ENCODE data around the gene SENP2. TPM values are rescaled to one million over a fixed set of nuclear protein-coding genes. Genes with fewer than 3 reads are reported as not detected.
A peak's percentile ranks its signal among the peaks of the same experiment; 100 is the strongest.

The SENP2 gene
- total RNA-seq: 12.9 and 20.8 TPM in 2 replicates

DNA sequence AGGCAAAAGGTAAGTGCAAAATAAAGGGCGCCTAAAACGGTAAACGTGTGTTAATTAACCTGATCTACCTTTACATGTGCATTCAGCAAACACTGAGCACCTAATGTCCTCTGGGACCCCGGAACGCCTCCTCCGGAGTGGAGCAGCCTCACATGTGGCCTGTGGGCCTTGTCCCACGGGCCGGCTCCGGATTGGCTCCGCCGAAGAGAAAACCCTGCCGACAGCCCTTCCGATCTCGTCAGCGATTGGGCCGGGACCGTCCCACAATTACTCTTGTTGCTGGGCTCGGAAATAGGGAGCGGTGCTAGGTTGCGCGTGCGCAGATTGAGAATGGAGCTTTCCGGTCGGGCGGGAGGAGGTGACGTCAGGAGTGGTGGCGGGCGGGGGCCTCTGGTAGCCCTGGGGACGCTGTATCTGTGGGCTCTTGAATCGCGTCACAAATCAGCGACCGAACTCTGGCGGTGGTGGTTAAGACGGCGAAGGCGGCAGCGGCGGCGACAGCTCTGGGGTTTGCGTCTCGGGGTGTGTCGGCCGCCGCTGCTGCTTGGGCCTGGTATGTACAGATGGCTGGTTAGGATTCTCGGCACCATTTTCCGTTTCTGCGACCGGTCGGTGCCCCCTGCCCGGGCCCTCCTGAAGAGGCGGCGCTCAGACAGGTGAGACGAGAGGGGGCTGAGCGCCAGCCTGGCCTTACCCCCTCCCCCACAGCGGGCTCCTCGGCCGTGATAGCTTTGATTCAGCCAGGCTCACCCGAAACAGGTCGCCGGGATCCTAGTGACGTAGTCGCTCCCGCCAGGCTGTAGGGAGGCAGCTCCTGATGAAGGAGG lies at the start of gene SENP2:
Gene SENP2, plus strand, starts transcription at position 437 of the 827 bp plus-strand sequence. Its CDS starts 119 bp downstream, at position 556.
- TF ChIP-seq, protein P1, sequence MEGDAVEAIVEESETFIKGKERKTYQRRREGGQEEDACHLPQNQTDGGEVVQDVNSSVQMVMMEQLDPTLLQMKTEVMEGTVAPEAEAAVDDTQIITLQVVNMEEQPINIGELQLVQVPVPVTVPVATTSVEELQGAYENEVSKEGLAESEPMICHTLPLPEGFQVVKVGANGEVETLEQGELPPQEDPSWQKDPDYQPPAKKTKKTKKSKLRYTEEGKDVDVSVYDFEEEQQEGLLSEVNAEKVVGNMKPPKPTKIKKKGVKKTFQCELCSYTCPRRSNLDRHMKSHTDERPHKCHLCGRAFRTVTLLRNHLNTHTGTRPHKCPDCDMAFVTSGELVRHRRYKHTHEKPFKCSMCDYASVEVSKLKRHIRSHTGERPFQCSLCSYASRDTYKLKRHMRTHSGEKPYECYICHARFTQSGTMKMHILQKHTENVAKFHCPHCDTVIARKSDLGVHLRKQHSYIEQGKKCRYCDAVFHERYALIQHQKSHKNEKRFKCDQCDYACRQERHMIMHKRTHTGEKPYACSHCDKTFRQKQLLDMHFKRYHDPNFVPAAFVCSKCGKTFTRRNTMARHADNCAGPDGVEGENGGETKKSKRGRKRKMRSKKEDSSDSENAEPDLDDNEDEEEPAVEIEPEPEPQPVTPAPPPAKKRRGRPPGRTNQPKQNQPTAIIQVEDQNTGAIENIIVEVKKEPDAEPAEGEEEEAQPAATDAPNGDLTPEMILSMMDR (conservative IDR thresholded peaks at IDR 0.05; ENCODE audit: low read depth, low read length): no peak
- peak; percentile 82 for DNase-seq (ENCODE audit: low read depth)
- peak within 1 kb of the TSS; percentile 97 for H3K4me3 ChIP-seq (ENCODE audit: low read depth, low read length)

DNA sequence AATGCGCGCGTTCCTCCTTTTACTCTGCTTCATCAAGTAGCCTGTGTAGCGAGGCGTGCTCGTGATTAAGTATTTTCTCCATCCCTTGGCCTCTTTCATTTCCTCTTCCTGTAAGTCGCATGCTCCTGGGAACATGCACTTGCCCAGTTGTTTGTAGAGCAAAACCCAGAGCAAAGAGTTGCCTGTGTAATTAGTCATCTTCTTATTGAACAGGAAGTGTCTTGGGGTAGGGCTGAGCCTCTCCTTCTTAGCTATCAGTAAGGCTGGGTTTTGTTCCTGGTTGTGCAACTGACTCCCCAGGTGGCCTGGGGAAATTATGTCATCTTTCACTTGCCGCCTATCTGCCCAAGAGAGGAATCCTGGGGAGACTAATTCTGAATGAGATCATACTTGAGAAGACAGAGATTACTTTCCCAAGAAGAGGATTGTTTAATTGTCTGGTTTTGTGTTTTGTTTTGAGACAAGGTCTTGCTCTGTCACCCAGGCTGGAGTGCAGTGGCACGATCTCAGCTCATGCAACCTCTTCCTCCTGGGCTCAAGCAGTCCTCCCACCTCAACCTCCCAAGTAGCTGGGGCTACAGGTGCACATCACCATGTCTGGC lies 48.6 kb upstream of the SENP2 start:
- DNase-seq (ENCODE audit: low read depth): peak; percentile 99
- no peak overlapping the region for H3K4me3 ChIP-seq (ENCODE audit: low read depth, low read length)
- TF ChIP-seq, protein P1 (conservative IDR thresholded peaks at IDR 0.05; ENCODE audit: low read depth, low read length): no peak

DNA sequence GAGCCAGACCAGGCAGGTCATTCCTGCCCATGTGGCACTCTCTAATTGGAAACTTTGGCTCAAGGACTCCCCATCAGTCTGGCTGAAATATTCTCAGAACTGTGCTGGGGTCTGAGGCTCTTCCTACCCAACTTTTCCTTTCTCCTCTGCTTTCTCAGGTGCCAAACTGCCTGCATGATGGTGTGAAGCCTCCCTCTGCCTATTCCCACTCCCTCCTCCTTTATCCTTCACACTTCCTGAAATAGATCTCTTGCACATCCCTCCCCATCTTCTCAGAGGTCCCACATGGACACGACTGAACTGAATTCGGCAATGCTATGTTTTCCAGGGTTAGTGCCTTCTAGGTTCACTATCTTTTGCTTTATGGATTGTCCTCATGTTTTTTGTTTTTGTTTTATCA lies 46.2 kb upstream of the SENP2 start:
- H3K4me3 ChIP-seq (ENCODE audit: low read depth, low read length): no peak overlapping the region
- TF ChIP-seq, protein P1 (conservative IDR thresholded peaks at IDR 0.05; ENCODE audit: low read depth, low read length): no peak
- no peak for DNase-seq (ENCODE audit: low read depth)

DNA sequence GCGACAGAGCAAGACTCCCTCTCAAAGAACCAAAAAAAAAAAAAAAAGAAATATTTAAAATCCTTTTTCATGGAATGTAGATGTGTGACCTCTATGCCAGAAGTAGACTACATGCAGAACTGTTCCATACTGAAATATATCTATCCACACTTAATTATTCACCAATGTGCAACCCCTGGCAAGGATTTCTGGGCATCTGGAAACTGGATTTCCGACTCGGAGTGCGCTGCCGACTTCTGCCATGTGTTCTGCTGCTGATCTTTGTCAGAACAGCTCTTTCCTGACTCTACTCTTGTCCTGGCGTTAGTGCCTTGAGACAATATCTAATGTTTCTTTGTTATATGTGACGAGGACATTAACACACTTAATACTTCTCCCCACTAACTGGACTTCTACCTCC lies 45.4 kb upstream of the SENP2 start:
- TF ChIP-seq, protein P1 (conservative IDR thresholded peaks at IDR 0.05; ENCODE audit: low read depth, low read length): no peak
- DNase-seq (ENCODE audit: low read depth): no peak

DNA sequence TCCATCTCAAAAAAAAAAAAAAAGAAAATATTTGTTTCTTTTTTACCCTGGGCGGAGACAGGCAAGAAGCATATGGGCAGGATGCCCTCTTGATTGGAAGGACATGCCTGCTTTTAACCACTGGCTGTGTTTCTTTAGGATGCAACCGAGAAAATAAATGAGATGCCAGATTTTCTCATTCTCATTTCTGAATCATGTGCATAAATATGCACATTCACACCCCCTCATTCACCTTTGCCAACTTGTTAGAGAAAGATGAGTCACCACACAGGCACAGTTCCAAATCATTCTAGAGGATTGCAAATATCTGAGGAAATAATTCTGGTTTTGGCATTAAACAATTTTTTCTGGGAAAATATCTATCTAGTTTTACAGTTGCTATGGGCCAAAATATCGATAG lies 37.0 kb upstream of the SENP2 start:
- TF ChIP-seq, protein P1 (conservative IDR thresholded peaks at IDR 0.05; ENCODE audit: low read depth, low read length): no peak
- H3K4me3 ChIP-seq (ENCODE audit: low read depth, low read length): no peak overlapping the region
- peak; percentile 83 for DNase-seq (ENCODE audit: low read depth)

More for the DNA sequence above, 45.4 kb upstream of the SENP2 start:
- no peak overlapping the region for H3K4me3 ChIP-seq (ENCODE audit: low read depth, low read length)

DNA sequence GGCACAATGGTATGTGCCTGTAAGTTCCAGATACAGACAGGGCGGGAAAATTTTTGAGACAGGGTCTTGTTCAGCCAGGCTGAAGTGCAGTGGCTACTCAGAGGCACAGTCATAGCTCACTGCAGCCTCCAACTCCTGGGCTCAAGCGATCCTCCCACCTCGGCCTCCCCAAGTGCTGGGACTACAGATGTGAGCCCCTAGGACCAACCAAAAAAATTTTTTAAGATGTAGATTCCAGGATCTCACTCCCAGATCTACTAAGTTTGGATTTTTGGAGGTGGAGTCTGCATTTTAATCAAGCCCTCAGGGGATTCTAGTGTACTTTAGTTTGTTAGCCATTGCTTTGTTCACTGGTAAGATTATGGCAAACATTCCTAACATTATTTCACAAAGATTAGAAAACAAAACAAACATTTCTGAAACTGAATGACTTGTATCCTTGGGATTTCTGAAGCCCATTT lies 36.4 kb upstream of the SENP2 start:
- DNase-seq (ENCODE audit: low read depth): no peak
- TF ChIP-seq, protein P1 (conservative IDR thresholded peaks at IDR 0.05; ENCODE audit: low read depth, low read length): no peak
- no peak overlapping the region for H3K4me3 ChIP-seq (ENCODE audit: low read depth, low read length)

Measured in epithelial cell of proximal tubule (primary cell).